ENCODE measurements around the gene MLLT11.

DNA sequence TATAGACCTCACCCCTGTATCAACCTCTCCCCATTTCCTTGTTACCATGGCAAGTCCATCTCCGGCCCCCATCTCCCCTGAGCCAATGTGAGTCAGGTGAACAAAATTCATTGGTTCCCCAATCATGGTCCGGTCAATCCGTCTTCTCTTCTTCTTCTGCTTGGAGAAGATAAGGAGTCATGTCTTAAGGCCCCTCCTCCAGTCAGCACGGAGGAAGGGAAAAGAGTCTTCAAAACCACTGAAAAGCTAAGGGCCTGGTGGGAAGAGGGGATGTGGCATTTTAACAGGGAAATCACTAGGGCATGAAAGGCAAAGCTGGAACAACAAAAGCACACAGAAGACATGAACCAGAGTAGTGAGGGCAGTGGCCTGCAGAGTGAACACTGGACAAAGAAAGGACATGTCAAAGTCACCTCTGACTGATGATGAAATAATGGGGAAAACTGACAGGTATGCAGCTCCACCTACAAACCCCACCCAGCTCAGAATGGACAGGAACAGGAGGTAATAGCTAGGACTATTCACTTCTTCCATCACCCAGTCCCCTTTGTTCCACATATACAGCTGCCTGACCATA is 5.1 kb upstream of the MLLT11 start:
- no peak for TF ChIP-seq POLR2A (IDR thresholded peaks at IDR 0.05)
- TF ChIP-seq CTCF (IDR thresholded peaks at IDR 0.05) = no peak

All from suprapubic skin (tissue), 3 donors.